ENCODE measurements around the gene KIF5C.

The KIF5C gene

DNA sequence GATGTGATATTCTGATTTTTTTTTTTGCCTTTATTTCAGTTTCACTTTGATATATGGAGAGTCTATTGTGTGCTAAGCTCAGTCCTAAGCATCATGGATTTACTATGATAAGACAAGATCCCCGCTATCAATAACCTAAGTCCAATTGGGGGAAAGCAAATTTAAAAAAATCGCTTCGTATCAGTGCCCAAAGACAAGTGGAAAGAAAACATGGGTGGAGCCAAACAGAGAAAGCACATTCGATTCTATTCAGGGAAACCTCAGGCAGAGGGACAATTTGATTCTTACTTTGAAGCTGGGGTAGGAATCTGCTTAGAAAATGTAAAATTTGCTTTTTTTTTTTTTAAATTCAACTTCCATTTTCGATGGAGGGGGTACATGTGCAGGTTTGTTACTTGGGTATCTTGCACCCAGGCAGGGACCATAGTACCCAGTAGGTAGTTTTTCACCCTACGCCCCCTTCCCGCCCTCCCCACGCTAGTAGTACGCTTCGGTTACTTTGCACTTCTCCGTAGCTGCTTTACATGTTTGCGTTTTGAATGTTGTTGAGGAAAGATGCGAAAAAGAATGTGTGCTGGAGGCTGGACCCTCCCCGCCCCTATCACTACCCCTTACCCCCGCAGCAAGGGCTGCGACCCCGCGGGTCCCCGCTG is 12.4 kb downstream of the KIF5C start:
- no peak for DNase-seq (ENCODE audit: low read depth in 2 of 3, low spot score in 2 of 3)

DNA sequence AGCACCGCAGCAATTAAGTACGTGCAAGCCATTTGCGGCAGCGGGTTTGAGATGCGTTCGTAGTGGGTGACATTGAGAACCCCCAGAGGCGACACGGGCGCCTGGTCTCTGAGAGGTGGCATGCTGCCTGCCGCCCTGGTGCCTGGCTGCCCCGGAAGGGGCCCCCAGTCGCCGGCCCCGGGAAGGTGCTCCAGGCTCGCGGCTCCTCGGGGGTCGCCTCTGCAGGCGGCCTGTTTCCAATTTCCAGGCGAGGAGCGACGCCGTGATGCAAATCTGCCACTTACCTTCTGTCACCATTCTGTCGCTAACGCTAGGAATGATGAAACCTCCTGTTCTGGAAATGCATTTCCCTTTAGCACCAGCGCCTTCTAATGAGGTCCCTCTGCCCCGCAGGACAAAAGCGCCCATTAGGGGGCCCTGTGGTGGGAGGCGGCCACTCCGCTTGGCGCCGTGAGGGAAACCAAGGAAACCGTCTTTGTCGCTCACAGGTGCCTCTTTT is 13.0 kb downstream of the KIF5C start:
- DNase-seq (ENCODE audit: low read depth in 2 of 3, low spot score in 2 of 3): no peak

DNA sequence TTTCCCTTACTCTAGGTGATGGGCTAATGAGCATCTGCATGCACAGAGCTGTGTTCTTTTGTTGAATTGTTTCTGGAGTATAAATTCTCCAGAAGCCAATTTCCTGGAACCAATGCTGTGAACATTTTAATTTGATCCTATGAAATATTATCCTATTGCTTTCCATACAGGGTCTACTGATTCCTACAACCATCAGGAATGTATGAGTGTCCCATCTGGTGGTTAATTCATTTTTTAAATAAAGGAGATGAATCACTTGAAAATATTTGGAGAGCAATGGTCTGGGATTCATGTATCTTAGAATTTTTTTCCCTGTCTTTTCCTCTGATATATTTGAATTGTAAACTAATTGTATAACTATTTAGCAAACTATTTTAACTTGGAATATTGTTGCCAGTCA is 14.0 kb downstream of the KIF5C start:
- no peak for DNase-seq (ENCODE audit: low read depth in 2 of 3, low spot score in 2 of 3)

DNA sequence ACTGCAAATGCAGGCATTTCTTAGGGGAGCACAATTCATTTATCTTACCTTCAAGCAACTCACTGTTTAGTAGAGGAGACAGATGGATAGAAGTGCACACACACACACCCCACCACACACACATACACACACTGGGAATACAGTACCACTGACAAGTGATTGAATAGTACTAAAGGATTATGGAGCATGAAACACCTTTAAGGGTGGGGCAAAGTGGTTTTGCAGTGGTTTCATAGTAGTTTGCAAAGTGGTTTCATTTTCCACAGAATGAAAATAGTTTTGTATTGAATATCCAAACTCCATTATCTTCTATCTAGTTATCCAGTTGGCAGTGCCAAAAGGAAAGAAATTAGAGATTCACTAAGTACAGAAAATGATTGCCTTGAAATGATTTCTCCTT is 18.9 kb downstream of the KIF5C start:
- DNase-seq (ENCODE audit: low read depth in 2 of 3, low spot score in 2 of 3): no peak

DNA sequence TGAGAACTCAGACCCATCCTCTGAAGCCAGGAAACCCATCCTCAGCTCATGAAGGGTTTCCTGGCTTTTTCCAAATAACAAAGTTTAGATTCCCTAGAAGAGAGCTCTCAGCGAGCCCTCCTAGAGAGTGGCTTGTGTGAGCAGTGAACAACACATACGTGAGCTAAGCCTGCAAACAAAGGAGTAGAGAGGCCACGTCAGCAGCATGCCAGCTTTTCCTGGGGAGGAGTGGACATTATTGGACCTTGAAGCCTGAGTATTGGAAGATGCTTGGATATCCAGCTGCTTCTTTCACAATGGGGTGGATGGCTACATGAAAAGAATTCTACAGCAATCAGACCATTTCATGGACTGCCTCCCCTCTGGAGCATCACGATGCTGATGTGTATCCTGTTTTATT is 21.1 kb downstream of the KIF5C start:
- no peak for DNase-seq (ENCODE audit: low read depth in 2 of 3, low spot score in 2 of 3)

DNA sequence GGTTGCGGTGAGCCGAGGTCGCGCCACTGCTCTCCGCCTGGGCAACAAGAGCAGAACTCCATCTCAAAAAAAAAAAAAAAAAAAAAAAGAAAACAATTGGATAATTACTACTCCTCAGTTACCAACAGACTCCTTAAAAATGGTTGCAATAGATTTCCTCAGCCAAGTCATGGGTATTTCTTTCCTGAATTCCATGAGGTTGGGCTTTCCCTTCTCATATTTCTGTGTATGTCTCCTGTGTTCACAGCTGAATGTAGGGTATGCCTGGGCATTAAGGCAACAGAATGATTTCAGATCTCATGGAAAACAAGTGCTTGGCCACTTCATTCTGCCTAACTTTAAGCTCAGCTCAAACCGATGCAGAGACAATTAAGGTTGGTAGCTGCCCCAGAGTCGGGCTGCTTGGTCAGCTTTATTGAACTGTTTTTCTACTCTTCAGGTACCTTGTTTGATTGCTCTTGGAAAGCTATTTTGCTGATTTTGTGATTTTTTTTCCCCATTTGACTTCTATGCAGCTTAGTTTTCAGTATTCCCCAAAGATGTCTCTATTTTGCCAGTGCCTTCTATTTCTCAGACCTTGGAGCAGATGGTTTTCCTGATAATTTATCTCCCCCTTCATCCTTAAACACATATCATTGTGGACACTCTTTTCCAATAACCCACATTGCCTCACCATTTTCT is 24.8 kb downstream of the KIF5C start:
- DNase-seq (ENCODE audit: low read depth in 2 of 3, low spot score in 2 of 3): no peak

DNA sequence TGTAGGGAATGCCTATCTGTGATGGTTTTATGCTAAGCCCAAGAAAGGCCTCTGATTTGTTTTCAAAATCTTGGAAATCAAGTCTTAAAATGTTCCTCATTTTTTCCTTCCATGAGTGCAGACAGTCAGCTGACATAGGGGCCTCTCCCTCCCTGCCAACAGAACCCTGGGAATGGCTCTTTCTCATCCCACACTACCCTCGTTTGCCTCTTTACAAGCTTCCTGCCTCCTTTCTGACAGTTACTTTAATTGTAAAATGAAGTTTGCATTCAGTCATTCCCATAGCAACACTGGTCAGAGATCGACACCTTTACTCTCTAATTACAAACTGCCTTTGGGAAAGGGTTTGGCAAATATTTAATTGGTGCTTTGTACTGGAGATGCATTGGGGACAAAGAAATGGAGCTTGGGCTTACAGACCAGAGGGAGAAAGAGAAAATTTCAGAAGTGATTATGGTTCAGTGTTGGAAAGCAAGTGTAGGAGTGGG is 25.4 kb downstream of the KIF5C start:
- DNase-seq (ENCODE audit: low read depth in 2 of 3, low spot score in 2 of 3): no peak

DNA sequence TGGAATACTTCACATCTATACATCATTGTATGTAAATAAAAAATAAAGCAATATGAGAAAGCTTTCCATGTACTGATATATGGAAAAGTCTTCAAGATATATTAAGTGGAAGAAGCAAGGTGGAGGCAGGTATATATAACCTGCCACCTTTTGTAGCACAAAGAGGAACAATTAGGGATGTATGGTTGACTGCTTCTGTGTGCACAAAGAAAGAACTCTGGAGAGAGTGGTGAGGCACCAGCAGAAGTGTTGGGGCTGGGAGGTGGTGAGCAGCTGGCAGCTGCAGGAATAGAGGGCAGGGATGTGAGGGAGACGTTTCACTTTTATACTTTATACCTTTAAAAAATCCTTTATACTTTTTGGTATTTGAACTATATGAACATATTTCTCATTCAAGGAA is 26.1 kb downstream of the KIF5C start:
- no peak for DNase-seq (ENCODE audit: low read depth in 2 of 3, low spot score in 2 of 3)

DNA sequence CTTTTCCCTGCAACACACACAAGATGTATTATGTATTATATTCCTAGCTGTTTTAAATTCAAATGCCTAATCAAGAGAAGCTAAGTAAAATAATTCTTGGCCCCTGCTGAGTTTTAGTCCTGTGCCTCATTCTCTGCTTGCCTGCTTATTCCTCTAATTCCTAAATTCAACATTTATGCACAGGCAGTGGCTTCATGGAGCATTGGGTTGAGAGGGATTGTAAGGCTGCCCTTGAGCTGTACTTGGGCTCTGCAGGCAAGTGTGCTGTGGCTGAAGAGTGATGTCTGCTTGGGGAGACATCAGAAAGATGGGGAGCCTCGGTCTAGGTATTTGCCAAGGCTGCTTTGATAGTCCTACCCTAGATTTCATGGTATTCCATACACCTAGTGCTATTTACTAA is 27.8 kb downstream of the KIF5C start:
- no peak for DNase-seq (ENCODE audit: low read depth in 2 of 3, low spot score in 2 of 3)

DNA sequence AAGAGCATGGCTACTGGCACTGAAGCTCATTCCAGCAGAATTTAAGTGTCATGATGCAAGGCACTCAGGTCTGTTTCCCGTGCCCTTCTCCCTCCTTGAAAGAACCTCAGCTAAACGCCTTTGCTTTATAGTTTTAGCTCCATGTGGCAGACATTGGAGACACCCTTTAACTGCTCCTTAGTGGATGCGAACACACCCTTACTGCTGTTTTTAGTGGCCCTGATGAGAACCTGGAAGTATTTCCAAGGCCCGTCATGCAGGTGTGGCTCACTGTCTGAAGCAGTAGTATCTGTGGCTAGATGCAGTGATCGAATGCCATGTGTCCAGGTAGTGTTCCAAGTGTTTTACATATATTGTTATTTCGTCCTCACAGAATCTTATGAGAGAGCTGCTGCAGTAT is 28.3 kb downstream of the KIF5C start:
- DNase-seq (ENCODE audit: low read depth in 2 of 3, low spot score in 2 of 3): no peak

DNA sequence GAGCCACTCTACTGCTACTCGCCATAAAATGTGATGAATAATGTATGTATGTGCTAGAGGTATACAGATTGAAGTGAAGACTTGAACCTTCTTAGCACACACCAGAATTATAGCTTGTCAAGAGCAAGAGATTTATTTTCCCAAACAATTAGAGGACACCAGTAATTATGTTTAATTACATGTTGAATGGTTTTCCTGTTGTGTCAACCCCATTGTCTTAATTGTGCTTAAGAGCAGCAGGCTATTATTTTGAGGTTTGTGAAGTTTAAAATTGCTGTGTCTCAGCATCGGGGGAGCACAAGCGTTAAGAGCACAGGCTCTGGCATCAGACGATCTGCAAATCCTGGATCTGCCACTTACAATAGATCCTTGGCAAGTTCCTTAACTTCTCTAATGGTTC is 29.0 kb downstream of the KIF5C start:
- DNase-seq (ENCODE audit: low read depth in 2 of 3, low spot score in 2 of 3): no peak

DNA sequence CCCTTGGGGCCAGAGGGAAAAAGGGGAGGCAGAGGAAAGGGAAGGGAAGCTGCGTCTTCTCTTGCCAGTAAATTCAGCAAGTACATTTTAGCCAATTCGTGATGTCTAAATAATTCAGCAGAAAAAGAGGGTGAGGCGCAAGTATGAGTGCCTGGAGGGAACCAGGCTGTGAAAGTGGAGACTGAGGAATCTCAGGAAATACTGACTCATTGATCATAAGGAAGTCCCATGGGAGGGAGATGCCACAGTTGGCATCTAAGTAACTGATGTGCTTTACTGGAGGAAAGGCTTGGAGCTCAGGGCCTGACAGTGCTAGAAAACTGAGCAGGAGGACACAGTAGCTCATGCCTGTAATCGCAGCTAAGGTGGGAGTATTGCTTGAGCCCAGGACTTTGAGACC is 31.1 kb downstream of the KIF5C start:
- no peak for DNase-seq (ENCODE audit: low read depth in 2 of 3, low spot score in 2 of 3)

DNA sequence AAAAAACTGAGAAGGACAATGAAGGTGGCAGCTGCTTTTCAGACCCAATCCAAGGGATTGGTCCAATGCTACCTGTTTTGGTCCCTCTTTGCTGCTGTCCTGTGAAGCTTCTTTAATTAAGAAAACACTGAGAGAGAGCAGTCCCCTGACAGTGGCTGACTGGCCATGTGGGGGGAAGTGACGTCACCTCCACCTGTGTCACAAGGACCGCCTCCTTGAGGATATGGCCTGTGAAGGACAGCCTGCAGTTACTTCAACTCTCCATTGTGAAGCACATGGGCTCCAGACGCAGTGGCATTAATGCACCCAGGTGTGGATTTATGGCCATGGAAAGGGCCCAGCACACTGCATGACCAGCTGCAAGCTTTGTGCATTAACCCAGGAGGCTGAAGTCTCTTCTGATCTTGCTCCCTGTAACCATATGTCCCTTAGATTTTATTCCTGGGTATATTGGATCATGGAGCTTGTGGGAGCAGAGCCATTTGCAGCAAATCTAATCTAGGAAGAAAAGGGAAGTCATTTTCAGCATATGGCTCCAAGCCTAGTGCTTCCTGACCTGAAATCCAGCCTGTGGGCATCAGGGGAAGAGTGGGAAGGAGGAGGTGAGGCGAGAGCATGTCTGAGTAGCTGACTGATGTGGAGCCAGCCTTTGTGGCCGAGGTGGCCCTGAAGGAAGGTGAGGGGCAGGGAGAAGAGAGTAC is 32.2 kb downstream of the KIF5C start:
- DNase-seq (ENCODE audit: low read depth in 2 of 3, low spot score in 2 of 3): no peak

DNA sequence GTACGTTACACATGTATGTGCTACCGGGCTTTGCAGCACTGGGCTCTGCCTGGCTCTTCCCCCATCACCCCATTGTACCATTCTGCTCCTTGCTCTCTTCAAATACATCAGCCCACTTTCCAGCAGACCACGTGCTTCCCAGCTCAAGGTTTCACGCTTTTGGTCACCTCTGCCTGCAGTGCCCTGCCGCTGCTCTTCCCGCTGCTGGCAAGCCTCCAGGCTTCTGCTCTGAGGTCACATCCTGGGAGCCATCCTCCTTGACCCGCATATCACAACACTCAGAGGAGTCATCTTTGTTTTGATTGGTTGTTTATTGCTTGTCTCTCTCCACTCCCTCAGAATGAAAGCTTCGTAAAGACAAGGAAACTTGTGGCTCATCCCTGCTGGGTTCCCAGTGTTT is 34.1 kb downstream of the KIF5C start:
- no peak for DNase-seq (ENCODE audit: low read depth in 2 of 3, low spot score in 2 of 3)

DNA sequence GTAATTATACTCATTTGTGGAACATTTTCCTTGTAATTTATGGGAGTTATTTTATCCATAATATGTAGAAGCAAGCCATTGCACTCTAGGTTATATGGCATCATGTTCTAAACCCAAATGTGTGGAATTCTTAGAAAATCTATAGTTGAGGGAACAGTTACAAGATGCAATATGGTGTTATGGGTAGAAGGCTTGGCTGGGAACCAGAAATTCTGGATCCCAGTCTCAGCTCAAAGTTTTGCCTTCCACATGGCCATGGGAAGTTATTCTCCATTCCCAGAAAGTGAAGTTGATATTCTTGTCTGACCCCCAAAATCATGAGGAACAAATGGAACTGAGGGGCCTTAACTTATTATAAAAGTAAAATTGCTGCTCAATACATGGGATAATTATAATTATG is 38.0 kb downstream of the KIF5C start:
- no peak for DNase-seq (ENCODE audit: low read depth in 2 of 3, low spot score in 2 of 3)

DNA sequence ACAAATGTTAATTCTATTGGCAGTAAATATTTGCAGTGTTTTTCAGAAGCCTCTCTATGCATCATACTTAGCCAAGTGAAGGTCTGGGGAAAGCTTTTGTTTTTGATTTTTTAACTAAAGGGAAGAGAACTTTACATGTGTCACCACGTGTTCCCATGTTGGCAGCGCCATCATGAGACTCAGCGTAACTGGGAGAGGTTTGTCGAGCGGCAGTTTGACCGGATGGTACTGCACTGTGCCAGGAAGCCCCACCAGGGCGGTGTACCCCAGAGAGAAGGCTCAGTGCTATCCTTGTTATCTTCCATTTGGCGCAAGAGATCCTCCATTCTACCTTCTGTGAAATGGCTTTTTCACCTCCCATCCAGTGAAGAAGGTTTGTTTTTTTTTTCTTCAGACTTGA is 38.5 kb downstream of the KIF5C start:
- no peak for DNase-seq (ENCODE audit: low read depth in 2 of 3, low spot score in 2 of 3)

DNA sequence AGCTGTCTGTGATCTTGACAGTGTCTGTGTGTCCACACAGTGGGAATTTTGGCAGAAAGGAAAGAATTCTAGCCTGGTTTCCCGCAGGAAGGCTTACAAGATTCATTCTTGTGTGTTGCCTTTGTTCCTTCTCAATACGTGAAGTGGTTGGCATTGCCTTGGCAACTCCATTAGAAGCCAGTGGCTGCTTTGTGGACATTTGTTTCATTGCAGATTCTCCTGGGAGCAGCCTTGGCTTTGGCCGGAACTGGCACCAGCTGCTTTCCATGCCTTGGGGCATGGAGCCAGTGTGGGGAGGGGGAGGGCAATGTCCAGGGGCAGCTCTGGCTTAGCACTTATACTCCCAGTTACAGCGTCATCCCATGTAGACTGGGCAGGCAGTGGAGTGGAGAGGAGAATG is 39.4 kb downstream of the KIF5C start:
- no peak for DNase-seq (ENCODE audit: low read depth in 2 of 3, low spot score in 2 of 3)

DNA sequence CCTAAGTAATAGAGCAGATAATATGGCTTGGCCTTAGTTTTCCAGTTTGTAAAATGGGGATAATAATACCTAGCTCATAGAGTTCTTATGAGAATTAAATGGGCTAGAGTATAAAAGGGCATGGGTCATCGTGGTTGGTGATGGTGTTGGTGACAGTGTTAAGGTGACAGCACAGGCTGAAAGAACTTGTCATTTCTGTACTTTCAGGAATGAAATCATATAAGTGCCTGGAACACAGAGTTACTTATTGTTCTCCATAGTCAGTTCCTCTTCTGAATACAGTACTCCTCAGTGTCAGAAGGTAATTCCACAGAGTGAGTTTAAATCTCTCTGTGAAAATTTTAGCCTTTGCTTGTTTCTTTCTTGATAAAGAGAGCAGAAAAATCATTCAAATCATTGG is 42.4 kb downstream of the KIF5C start:
- no peak for DNase-seq (ENCODE audit: low read depth in 2 of 3, low spot score in 2 of 3)

DNA sequence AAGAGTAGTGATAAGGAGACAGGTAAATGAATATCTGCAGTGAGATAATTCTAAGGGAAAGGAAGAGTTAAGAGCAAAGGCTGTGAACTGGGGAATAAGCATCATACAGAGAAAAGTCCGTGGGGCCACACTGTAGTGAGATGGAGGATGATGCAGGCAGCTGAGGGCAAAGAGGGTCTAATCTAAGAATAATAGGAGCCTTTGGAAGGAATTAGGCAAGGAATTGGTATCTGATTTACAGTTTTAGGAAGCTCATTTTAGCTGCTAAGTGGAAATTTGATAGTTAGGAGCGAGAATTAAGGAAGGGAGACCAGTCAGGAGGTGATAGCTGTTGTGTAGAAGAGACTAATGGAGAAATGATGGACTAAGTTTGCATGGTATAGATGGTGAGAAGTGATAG is 43.5 kb downstream of the KIF5C start:
- DNase-seq (ENCODE audit: low read depth in 2 of 3, low spot score in 2 of 3): no peak

DNA sequence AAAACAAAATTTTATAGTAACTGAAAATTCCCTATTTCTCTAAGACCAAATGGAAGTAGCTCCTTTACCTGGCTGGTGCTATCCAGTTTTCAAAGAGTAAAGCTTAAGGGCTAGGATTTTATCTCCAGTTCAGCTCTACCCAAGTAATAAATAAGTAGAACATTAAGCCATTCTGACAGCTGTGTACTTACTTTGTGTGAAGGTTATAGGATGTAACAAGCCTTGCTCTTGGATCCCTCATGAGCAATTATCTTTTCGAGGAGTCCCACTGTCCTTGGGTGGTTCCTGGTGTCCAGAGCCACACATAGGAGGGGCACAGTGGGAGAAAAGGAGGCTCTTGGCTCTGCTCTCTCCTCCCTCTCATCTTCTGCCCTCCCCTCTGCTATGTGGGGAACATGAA is 45.5 kb downstream of the KIF5C start:
- DNase-seq (ENCODE audit: low read depth in 2 of 3, low spot score in 2 of 3): no peak

DNA sequence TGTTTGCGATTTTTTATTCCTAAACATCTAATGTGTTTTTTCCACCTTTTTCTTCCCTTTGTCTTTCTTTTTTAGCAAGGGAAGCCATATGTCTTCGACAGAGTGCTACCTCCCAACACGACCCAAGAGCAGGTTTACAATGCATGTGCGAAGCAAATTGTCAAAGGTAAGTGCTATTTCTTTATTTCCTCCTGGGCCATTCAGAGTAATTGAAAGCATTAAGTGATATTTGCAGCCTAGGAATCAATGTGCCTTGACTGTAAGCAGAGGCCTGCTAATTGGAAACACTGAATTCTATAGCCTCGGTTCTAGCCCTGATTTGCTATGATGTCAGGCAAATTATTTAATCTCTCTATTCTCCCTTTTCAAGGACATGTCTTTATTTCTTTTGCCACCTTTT is 47.0 kb downstream of the KIF5C start:
- no peak for DNase-seq (ENCODE audit: low read depth in 2 of 3, low spot score in 2 of 3)

DNA sequence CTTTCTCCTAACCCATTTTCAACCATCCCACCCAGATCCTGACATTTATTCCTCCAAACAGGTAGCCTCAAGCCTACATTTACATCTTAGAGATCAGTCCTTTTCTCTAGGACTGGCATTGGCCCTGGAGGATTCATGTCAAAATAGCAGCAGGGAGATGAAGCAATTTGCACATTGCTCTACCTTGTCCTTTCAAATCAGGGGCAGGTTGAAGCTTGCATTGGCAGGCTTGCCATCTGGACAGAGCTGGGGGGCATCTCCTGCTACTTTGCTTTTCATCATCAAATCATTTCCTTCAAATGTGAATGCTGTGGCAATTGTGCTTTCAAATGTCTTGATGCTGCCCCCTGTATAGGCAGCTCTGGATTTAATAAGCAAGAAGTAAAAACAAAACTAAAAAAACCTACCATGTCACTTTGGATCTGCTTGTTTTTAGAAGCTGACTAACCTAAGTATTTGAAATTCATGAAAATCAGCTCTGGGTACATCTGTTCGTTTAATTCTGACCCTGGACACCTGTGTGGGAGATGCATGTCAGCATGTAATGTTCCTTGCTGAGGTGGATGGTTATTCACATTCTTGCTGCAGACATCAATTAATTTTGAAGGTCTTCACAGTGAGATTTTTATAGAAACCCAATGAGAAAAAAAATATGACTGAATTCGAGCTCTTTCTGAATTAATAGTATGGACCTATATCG is 47.9 kb downstream of the KIF5C start:
- no peak for DNase-seq (ENCODE audit: low read depth in 2 of 3, low spot score in 2 of 3)

All from activated CD8-positive, alpha-beta memory T cell treated with anti-CD3 and anti-CD28 coated beads for 48 hours (primary cell).